NCI-H1048 (cell line): ENCODE results near the gene IL18R1.

Experiments used
- DNase-seq: peaks from one replicate; lab custom pipeline; 2025; lab: John Stamatoyannopoulos, UW

Gene IL18R1

DNA sequence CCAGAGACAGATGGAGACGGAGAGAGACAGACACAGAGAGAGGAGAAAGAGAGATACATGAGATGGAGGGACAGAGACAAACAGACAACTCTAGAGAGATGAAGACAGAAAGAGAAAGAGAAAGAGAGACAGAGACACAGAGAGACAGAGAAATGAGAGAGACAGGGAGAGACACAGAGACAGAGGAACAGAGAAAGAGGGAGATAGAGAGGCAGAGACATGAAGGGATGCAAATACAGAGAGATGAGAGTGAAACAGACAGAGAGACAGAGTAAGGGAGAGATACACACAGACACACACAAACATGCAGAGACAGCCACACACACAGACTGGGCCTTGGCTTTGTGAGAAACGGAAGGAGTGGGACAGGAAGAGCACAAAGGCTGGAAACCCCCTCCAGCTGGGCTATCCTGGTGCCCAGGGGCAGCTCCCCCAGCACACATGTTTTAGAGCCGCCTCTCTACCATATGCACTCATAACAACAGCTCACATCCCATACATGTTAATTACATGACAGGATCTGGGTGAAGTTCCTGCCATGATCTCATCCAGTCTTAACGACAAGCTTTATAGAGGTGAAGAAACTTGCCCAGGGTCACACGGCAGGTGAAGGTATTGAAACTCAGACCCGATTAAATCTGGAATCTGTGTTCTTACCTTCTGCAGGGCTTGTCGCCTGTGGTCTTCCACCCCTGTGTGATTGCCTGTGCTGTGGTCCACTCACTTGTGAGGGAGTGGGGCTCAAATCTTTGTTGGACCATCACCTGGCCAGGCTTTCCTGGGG lies 32.4 kb downstream of the IL18R1 start:
- no peak for DNase-seq

DNA sequence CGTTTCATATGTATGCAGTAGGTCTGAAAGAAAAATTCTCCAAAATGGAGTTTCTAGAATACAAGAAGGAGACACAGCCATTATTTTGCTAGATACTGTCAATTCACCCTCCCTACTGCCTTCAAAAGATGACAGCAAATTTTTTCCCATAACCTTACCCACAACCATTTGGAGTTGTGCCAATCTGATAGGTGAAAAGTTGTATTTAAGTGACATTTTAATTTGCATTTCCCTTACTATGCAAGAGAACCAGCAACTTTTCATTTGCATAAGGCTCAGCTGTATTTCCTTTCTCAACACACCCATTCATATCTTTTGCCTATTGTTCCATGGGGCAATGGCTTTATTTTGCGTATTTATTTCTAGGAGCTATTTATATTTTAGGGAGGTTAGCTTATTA lies 36.0 kb downstream of the IL18R1 start:
- peak; percentile 92 for DNase-seq

DNA sequence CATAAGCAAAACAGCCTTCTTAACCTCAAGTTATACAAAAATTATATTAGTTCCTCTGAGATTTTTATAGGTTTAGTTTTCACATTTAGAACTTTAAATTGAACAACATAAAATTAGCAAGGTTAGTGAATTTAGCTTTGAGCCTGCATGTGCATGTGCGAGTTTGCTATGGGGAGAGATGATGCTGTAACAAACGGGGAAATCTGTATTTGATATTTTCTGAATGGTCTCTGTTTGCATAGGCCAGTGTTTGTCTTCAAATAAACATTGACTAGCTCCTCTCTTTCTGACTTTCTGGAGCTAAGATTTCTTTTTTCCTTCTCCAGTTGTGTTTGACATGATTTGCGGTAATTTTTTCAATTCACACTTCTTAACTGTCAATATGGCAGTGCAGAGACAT lies 36.5 kb downstream of the IL18R1 start:
- DNase-seq: no peak

DNA sequence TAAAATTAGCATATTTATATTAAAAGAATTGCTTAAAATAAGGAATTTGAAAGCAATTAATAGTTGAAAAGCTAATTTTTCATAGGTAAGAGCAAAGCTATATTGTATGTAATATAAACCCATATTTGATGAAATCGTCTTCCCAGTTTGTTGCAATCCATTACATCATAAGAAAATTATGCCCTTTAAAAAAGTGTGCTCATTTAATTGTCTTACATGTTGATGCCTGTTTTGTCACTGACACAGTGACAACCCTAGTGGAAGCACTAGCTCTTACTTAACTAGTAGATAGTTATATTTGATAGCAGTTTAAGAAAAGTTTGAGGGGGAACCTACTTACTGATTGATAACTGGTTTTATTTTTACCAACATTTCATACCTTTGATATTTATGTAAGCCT lies 37.3 kb downstream of the IL18R1 start:
- DNase-seq: no peak

DNA sequence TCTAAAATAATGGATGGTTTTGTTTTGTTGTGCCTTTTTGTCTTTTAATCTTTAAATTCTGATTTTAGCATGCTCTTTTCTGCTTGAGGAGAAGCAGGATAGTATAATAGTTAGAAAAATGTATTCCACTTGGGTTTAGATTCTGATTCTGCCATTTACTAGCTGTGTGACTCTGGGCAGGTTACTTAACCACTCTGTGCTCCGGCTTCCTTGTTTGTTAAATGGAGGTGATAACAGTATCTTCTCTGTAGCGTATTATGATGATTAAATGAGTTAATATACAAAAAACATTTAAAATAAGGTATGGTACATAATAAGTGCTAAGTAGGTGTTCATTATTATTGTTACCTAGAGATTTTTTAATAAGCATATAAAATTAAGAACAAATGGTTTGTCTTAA lies 40.4 kb downstream of the IL18R1 start:
- no peak for DNase-seq

DNA sequence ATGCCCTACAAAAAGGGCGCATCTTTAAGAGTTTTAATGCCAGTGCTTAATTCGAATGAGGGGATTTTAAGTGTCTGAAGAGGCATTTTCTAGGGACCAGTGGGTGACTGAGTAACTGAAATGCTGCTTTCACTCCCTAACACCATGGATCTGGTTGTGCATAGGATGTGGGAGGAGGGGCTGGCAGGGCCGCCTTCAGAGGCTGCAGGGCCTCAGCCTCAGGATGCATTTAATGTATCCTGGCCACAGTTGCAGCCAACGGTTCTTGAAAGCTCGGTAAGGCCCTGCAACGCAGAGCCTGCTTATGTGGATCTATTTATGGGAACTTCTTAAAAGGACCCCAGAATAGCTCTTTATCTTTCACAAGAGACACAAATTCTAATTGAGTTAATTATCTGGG lies 41.6 kb downstream of the IL18R1 start:
- no peak for DNase-seq

DNA sequence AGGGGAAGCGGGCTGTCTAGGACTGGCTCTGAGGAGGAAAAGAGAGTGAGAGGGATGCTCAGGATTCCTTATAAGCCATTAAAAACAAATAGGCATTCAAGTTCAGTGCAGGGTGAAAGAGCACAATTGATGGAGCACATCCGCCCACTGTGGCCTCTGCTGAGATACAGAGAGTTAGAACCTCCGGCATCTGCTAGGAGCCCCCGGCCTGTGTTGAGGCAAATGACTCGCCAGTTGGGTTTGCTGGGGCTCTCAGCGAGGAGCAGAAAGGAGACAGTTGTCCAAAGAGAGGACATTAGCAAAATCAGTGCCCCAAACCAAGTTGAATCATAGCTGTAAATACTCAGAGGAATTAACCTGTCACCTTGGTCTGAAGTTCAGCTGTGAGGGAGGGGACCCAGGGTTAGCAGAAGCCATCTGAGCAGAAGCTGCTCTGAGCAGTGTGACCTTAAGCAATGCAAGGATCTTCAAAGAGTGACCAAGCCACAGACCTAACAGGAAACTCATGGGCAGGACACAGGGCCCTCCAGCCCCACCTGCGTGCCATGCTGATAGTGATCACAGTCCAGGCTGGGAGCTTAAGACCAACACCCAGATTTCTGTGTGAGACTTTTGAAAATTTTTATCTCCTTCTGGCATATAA lies 44.0 kb downstream of the IL18R1 start:
- no peak for DNase-seq

DNA sequence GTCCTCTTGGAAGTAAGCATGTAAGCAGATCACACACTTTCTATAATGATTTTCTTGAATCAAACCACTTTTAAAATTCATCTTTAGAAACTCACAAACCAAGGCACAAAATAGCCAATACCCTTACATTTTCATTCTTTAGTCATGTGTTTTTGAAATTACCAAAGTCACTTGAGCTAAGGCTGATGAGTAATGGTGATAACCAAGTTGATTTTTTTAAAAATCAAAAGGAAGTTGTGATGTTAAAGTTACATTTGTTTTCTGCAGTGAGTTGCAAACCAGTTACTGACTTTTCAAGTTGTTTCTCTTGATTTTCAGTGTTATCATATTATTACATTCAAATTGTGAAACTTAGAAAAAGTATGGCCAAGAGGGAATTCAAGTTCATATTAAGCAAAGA lies 45.9 kb downstream of the IL18R1 start:
- DNase-seq: no peak

DNA sequence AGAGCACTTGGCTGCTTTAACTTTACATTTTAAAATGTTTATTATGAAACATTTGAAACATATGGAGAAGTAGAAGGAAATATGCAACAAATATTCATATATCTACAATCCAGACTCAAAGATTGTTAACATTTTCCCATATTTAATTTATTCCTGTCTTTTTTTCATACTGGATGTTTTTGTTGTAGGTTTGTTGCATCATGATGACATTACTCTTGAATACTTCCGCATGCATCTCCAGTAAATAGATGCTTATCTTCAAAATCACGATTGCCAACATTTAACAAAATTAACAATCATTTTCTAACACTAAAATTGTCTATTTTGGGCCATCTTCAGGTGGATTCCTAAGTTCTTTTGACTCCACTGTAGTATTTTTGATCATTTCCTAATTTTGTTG lies 46.3 kb downstream of the IL18R1 start:
- no peak for DNase-seq

DNA sequence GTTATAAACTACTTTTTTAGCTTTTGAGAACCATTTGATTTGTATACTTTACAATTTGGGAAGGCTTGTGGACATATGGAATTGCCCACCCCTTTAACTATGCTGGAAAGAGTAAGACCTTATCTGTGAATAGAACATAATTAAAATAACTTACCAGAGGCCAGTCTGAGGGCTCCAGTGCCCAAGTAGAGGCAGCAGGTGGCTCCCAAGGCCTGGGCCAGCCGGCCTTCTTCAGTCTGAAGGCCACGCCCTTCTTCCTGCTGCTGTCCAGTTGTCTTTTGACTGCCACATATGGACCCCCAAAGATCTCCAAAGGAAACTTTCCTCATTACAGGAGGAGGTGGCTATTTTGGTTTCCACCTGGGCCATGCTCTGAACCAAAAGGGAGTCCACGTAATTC lies 55.4 kb downstream of the IL18R1 start:
- DNase-seq: no peak

DNA sequence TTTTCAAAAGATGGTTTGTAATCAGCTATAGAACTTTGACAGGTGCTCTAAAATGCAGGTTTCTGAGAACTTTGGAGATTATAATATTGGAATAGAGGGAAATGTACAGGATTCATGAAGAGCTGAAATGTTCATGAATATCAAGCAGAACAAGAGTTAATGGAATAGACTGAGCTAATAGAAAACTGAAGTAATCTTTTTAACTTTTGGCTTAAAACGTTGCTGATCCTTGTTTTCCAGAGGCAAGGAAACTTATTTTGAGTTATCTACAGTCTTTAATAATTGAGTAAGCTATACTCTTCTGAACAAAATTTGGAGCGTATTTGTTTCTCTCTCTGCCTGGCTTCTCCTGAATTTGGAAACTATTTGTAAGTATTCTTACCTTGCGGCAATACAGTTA lies 56.6 kb downstream of the IL18R1 start:
- DNase-seq: no peak

DNA sequence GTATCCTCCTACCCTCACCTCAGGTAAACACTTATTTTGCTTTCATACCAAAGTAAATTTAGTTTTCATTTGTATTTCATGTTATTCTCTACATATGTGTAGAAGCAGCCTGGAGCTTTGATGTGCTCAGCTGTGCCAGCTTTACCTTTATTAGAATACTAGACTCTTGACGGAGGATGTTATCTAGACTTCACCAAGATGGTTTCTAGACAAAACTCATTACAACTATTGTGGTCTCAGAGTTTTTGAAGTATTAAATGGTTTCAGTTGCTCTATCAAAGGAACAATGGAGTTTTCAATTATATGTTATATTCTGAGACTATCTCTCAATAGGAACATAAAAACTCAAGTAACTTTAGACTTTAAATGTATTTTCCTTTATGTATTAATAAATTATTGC lies 62.4 kb downstream of the IL18R1 start:
- DNase-seq: no peak

DNA sequence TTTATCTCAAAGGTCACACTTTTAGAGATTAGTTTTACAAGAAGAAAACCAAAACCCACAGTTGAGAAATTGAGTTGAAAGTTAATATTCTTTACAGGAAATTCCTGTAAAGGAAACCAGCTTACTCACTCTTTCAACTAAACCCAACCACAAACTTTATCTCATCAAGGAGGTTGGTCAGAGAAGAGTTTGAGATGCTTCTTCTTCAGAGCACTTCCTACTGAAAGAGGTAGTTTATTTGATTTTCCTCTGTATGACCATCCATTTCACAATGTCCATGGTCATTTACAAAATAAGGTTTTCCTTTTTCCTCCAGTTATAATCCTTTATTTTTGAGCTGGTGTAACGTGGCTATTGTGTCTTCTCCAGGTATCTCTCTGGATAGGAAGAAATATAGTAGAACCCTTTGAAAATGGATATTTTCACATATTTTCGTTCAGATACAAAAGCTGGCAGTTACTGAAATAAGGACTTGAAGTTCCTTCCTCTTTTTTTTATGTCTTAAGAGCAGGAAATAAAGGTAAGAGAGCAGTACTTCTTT lies 62.9 kb downstream of the IL18R1 start:
- no peak for DNase-seq

DNA sequence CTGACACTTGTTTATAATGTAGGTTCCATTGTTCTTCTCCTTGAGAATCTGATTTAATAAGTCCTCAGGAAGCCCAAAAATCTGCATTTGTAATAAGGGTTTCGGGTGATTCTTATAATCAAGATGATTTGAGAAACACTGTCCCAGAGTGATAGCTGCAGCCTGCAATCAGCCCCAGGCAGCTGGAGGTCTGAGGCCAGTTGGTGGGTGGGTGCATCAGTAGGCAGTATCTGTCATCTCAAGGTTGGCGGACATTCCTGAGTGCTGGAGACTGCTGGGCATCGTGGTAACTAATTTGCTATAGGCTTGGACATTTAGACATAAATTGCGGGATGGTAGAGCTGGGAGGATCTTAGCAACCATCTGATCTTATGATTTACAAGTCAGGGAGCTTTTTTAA lies 64.7 kb downstream of the IL18R1 start:
- DNase-seq: no peak

DNA sequence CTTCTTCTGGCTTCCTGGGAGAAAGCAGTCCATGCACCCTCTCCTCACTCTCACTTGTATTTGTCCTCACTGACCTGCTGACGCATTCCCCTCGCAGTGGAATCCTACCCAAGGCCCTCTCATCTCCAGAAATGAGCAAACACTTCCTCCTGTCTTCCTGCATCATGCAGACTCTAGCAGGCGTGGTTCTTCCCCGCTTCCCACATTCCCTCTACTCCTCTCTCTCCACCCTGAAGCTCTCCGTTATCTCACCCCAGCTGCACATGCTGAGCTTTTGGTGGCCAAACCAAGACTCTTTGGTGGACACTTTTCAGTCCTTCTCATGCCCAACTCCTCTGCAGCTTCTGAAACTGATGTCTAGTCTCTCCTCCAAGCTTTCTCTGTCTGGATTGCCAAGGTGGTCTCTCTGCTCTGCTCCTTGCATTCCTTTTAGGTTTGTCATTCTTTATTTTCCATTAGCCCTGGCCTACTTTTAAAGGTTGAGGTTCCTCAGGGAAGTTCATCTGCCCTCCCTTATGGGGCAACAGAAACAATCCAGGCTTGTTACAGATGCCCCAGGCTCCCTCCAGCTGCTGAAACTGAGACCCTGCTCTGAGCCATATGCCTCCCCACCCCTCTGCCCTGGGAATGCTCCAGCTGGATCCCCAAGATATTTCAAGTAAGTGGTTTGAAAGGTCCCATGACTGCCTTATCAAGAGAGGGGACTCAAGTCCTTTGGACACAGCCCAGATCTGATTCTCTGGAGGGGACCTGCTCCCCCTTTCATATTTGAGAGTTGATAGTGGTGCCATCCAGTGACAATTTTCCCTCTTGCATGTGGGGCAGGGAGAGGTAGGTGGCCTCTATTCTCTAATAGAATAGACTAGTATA lies 66.5 kb downstream of the IL18R1 start:
- no peak for DNase-seq

DNA sequence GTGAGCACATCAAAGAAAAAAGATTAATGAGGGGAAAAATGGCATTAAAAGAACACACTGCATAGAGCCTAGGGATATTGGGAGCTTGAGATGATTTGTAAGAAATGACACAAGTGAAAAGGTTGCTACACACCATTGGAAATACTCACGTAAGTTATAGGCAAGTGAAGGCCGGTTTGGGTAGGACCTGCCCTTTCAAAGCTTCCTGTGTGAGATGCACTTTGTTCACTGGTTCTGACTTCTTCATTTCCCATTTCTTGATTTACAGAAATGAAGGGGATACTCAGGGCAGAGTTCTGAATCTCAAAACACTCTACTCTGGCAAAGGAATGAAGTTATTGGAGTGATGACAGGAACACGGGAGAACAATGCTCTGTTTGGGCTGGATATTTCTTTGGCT lies 67.3 kb downstream of the IL18R1 start, which contains the start of gene IL18RAP:
IL18RAP (plus strand) TSS at position 251 of the 400 bp plus-strand sequence; CDS start at position 369, 118 bp downstream.
- no peak for DNase-seq

DNA sequence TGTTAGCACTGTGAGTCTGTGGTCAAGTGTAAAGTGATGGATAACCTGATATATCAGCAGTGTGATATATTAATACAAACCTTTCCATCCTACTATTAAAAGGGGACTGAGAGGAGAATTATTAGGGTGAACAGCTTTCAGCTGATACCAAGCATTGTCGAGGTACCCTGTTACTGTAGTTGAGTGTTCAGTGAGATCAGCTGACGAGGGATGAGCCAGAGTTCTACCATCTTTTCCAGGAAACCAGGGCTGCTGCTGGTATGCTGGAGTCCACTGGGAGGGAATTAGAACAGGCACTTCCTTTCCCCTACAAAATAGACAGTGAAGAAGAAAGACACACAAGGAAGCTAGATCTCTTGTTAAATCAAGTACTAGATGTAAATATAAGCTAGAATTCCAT lies 67.8 kb downstream of the IL18R1 start:
- no peak for DNase-seq

DNA sequence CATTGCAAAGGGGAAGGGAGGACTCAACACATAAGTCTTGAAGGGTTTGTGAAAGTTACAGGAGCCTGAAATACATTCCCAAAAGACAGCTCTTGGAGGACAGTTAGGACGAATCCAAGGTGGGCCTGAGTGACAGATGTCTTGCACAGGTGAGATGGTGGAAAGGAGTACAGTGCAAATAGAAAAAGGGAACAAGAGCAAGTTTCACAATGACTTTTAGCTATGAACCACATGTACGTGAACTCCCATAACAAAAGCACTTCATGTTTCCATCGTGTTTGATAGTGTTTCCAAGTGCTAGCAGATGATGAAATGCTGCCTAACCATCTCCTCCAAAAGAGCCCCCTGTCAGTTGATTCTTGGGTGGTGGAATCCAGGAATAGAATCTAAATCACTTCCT lies 69.2 kb downstream of the IL18R1 start:
- no peak for DNase-seq

DNA sequence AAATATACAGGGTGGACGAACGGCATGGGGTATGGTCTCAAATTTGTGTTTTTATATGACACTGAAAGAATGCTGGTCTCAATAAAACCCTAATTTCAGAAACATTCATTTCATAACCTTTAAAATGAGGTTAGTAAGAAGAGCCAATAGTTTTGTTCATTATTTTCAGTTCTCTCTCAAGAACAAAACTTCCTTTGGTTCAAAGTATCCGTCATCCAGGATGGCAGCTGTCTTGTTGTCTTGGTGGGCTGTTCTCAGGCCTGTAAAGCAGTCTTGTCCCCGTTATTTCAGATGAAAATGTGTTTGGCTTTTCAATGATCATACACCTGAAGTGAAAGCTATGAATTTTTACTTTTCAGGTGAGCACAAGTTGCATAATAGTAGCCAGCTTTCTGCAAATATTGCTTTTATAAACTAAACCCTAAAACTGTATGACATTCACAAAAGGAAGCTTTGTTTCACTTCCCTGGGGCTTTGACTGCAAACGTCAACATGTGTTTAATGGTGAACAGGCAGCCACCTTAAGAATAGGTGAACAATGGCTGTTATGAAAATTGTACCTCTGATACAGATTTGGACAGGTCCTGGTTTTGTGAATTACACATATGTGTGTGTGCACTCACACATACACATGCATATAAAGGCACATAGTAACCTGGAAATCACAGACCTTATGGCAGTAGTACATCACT lies 70.0 kb downstream of the IL18R1 start:
- DNase-seq: no peak

DNA sequence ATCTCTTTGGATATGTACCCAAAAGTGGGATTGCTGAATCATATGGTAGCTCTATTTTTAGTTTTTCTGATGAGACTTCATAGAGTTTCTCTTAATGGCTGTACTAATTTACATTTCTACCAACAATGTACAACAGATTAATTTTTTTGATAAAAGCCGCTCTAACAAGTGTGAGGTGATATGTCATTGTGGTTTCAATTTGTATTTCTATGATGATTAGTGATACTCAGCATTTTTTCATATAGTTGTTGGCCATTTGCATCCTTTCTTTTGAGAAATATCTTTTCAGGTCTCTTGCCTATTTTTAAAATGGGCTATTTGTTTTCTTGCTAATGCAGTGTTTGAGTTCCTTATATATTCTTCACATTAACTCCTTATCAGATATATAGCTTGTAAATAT lies 71.7 kb downstream of the IL18R1 start:
- no peak for DNase-seq

DNA sequence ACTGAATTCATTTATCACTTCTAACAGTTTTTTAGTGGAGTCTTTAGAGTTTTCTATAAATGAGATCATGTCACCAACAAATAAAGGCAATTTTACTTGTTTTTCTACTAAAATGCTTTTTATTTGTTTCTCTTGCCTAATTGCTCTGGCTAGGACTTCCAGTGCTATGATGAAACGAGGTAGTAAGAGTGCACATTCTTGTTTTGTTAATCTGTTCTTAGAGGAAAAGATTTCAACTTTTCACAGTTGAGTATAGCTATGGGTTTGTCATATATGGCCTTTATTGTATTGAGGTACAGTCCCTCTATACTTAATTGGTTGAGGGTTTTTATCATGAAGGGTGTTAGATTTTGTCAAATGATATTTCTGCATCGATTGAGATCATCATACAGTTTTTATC lies 73.0 kb downstream of the IL18R1 start:
- no peak for DNase-seq

DNA sequence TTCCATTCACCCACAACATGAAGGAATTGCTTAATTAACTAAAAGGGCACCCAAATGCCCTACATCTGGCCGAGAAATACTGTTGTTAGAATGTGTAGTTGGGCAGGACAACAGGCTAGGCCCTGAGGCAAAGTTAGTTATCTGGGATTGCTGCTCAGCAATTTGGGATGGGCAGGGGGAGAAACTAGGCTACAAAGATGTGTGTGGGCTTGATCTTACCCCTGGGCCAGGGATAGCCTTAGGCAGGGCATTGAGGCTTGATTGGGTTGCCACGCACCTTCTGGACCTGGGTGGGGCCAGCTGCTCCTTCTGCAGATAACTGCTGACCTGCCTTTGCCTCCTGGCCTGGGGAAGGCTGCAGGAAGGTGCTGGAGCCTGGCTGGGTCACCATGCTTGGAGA lies 76.8 kb downstream of the IL18R1 start:
- no peak for DNase-seq
